Measurements from ENCODE around the gene PRSS53.
A peak's percentile ranks its signal among the peaks of the same experiment; 100 is the strongest.

The PRSS53 gene

GRCh38 chr16:31078597-31079341 is 10.0 kb downstream of the PRSS53 start:
- no peak for DNase-seq (ENCODE audit: low read depth, low spot score)

- no peak for DNase-seq (ENCODE audit: low read depth, low spot score)
Measured at GRCh38 chr16:31077592-31078396, 10.9 kb downstream of the PRSS53 start.

GRCh38 chr16:31077024-31077423 is 11.7 kb downstream of the PRSS53 start:
- DNase-seq (ENCODE audit: low read depth, low spot score): no peak

GRCh38 chr16:31076319-31076718 is 12.4 kb downstream of the PRSS53 start:
- DNase-seq (ENCODE audit: low read depth, low spot score): no peak

- DNase-seq (ENCODE audit: low read depth, low spot score): no peak
Measured at GRCh38 chr16:31074814-31075183, 13.9 kb downstream of the PRSS53 start.

- peak; percentile 99 for DNase-seq (ENCODE audit: low read depth, low spot score)
Measured at GRCh38 chr16:31073970-31074813, 14.6 kb downstream of the PRSS53 start, which contains the start of the genes ZNF646 and ZNF668. TSS of gene ZNF646 (plus strand) at chr16:31074422. CDS start at chr16:31076325, 1,903 bp downstream. TSS of gene ZNF668 (minus strand) at chr16:31074240. CDS start at chr16:31064459, 9,781 bp downstream.

- DNase-seq (ENCODE audit: low read depth, low spot score): peak; percentile 93
Measured at GRCh38 chr16:31073142-31073969, 15.4 kb downstream of the PRSS53 start.

- peak; percentile 59 for DNase-seq (ENCODE audit: low read depth, low spot score)
Measured at GRCh38 chr16:31072540-31073141, 16.1 kb downstream of the PRSS53 start.

GRCh38 chr16:31071861-31072260 is 16.9 kb downstream of the PRSS53 start:
- DNase-seq (ENCODE audit: low read depth, low spot score): no peak

GRCh38 chr16:31067342-31067741 is 21.4 kb downstream of the PRSS53 start:
- no peak for DNase-seq (ENCODE audit: low read depth, low spot score)

- DNase-seq (ENCODE audit: low read depth, low spot score): peak; percentile 75
Measured at GRCh38 chr16:31064882-31065461, 23.8 kb downstream of the PRSS53 start.

- DNase-seq (ENCODE audit: low read depth, low spot score): no peak
Measured at GRCh38 chr16:31063843-31064611, 24.7 kb downstream of the PRSS53 start.

- DNase-seq (ENCODE audit: low read depth, low spot score): peak; percentile 19
Measured at GRCh38 chr16:31063495-31063842, 25.3 kb downstream of the PRSS53 start.

GRCh38 chr16:31061813-31062440 is 26.8 kb downstream of the PRSS53 start:
- no peak for DNase-seq (ENCODE audit: low read depth, low spot score)

GRCh38 chr16:31061126-31061812 is 27.5 kb downstream of the PRSS53 start:
- DNase-seq (ENCODE audit: low read depth, low spot score): no peak

- DNase-seq (ENCODE audit: low read depth, low spot score): peak; percentile 30
Measured at GRCh38 chr16:31055613-31056012, 33.1 kb downstream of the PRSS53 start.

- DNase-seq (ENCODE audit: low read depth, low spot score): no peak
Measured at GRCh38 chr16:31052114-31052513, 36.6 kb downstream of the PRSS53 start.

- no peak for DNase-seq (ENCODE audit: low read depth, low spot score)
Measured at GRCh38 chr16:31050280-31051030, 38.3 kb downstream of the PRSS53 start.

All from ELF-1 (cell line).